ENCODE measurements around the gene ITGA6.

The ITGA6 gene

DNA sequence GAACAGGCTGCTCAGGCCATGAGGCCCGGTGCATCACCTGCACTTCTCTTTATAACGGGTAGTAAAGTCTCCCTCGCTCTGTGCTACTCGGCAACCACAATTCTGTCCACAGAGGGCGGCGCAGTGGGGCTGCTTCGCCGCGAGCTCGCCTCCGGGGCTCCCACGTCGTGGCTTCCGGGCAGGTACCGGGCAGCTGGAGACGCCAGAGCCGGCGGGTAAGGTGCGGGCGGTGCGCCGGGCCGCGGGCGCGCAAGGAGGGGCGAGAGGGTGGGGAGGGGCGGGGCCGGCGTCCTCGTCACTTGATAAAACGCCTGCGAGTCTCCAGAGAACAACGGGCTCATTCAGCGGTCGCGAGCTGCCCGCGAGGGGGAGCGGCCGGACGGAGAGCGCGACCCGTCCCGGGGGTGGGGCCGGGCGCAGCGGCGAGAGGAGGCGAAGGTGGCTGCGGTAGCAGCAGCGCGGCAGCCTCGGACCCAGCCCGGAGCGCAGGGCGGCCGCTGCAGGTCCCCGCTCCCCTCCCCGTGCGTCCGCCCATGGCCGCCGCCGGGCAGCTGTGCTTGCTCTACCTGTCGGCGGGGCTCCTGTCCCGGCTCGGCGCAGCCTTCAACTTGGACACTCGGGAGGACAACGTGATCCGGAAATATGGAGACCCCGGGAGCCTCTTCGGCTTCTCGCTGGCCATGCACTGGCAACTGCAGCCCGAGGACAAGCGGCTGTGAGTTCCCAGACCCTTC lies at the start of gene ITGA6:
TSS of gene ITGA6 (plus strand) at position 331 of the 734 bp plus-strand sequence.
- DNase-seq: peak; percentile 45

DNA sequence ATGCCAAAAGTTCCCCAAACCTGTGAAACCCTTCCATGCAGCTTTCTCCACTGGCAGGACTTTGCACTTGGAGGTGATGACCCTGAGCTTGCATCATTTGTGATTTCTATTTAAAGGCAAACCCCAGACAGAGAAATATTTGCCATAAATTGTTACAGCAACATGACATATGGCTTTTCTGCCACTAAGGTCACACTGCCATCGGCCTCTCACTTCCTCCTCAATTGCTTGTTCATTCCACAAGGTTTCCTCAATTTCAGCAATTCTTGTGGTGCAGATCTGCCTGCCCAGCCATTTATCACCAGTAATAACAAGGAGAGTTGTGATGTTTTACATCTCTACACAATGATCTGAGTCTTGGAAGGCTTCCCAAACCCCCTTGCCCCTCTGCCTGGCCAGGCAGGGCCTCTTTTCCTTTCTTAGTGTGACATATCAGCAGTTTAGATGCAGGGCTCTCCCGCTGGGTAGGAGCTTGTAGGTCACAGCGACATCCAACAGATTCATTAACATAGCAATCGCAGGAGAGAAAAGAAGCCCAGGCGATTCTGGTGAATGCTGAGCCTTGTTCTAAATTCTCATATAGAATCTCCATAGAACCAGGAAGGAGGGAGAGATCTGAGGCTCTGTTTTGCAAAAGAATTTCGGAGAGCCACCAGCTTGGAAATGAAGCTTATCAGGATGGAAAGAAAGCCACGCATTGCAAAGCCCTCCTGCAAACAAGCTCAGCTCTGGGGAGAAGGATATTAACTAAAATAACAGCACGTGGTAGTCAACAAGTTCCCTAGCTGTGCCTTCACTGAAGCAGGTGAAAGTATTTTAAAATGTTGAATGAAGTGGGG lies 46.7 kb upstream of the ITGA6 start:
- no peak for DNase-seq

DNA sequence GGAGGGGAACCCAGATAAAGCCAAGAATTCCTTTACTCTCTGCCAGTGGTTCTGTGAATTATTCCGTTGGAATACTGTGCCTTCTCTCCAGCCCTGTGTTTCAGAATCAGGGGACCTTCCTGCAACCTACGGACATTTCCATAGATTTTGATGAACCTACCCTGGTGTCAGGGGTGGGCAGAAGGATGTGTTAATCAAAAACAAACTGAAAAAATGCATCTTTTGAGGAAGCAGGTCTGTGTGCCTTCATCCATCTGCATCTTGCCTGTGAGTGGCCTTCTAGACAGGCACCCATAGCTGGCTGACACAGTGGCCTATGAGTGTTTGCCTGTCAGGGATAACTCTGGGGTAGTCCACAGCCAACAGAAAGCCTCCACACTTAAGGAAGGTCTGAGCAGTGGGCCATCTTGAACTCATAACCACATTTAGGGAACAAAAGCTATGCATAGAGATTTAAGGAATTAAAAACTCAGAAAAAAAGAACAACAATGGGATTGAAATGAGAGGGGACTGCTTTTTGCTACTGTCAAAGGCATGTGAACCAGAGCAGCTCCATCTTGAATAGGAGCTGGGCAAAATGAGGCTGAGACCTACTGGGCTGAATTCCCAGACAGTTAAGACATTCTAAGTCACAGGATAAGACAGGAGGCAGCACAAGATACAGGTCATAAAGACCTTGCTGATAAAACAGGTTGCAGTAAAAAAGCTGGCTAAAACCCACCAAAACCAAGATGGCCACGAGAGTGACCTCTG lies 45.9 kb upstream of the ITGA6 start:
- DNase-seq: no peak

DNA sequence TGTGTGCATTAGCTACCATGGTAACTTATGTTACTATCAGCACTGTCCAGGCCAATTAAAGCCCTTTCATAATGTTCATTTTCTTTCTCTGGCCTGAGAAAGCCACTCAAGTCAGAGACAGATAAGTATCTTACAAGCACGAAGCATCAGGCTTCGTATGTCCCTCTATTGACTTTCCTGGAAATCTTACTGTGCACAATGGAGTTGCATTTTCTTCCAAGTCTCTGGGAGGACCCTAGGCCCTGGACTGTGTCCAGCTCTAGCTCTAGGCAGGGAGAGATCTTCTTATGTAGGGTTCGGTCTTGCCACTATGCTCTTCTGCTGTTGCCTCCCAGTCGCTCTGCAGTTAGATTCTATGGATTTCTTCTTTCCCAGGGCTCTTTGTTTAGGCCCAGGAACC lies 40.0 kb upstream of the ITGA6 start:
- no peak for DNase-seq

DNA sequence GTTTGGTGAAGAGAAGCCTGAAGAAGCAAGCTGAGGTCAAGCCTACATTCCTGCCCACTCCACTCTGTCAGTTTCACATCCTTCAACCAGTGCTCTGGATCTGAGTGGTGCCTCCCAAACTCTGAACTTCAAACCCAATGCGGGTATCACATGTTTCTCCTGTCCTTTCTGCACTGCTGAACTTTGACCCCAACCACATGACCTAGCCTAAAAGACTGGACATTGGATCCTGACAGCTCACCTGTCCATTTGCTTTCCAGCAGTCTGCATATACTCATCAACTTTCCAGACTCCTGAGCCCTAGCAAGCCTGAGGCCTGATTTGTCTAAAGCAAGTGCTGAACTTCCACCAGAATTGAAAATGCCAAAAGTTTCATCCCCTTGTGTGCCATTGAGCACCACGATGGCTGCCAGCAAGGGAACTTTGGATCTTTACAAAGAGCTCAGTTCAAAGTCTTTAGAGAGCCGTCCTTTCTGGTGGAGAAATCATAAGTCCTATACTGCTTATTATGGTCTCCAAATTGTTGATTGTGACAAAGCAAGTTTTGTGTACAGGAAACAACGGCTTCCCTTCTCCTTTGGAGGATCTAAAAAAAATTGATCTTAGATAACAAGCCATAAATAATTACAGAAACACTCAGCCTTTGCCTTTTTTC lies 37.6 kb upstream of the ITGA6 start:
- DNase-seq: no peak

DNA sequence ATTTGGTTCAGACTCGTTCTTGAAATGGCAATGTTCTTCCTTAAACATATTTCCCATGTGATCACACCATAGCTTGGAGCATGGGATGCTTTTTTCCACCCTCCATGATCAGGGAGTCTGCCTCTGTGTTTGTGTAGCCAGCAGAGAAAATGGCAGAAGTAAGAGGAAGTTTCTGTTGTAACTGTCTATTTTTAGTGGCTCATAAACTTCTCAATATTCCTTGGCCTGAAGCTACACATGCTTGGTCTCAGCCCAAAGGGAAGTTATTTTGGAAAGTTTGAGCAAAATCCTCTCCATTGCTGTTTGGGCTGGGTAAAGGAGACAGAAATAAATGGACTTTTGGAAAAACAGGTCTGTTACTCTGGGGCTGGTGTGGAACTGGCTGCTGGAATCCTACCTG lies 33.4 kb upstream of the ITGA6 start:
- DNase-seq: no peak

DNA sequence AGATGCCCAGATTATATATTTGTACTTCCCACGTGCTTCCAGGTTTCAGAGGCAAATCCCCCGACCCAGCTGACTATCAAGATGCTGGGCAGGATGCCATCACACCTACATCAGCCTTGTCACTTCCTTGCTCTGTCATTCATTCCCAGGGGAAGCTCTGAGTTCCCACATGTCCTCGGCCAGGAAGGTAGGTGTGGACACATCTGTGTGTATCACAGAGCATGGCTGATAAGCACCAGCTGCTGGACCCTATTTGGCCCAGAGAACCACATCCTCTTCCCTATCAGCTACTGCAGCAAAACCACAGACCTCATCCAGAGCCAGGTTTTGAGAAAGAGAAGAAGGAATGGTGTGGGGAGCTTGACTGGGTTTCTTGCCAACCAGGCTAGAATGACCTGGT lies 31.9 kb upstream of the ITGA6 start:
- no peak for DNase-seq

GRCh38 chr2:172397148-172397834 lies 30.1 kb upstream of the ITGA6 start:
- DNase-seq: no peak

DNA sequence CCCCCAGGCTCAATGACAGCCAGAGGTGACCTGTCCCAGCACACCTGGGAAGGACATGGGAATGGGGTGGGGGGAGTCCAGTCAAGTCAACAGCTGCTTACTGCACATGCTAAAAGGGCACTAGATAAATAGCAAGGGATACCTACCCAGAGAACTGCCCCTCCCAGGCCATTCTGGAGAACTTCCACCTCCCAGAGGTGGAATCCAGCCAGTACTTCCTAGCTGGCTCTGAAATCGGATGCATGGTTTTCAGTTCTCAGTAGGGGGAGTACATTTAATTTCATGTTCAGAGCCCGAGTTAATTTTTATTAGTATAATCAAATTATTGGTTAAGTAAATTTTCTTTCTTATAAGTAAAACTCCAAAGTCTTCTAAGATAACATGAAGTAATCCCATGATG lies 28.9 kb upstream of the ITGA6 start:
- DNase-seq: no peak

DNA sequence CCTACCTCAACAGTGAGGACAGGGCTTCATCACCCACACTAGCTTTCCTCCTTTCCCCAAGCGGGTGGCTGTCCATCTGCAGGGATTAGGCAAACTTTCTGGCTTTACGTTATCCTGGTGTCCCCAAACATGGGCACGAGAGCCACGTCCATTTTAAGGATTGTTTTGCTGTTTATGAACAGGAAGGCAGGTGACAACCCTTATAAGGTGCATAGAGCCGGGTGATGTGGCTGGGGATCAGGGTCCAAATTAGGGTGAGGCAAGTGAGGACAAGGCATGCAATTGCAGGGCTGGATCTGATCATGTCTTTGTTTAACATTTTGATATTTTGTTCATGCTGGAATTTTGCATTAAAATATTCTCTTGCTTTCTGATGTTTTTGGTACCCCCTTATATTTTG lies 27.6 kb upstream of the ITGA6 start:
- no peak for DNase-seq

- no peak for DNase-seq
These were observed 25.2 kb upstream of the ITGA6 start for GRCh38 chr2:172402198-172402597.

DNA sequence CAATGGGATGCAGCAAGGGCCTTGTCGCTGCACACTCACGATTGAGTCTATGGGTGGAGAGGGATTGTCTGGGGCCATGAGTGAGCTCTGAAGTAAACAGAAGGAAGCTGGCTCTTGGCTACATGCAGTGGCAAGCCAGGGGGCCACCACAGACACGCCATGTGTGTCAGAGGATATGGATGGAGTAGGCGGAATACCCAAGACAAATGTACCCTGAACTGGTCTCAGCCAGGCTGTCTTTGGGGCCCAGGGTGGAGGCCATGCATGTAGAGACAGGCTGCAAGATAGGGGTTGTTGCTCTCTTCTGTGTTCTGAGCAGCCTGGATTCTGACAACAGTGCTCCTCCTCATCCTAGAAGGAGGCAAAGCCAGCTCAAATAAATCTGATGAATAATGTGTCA lies 24.0 kb upstream of the ITGA6 start:
- DNase-seq: no peak

DNA sequence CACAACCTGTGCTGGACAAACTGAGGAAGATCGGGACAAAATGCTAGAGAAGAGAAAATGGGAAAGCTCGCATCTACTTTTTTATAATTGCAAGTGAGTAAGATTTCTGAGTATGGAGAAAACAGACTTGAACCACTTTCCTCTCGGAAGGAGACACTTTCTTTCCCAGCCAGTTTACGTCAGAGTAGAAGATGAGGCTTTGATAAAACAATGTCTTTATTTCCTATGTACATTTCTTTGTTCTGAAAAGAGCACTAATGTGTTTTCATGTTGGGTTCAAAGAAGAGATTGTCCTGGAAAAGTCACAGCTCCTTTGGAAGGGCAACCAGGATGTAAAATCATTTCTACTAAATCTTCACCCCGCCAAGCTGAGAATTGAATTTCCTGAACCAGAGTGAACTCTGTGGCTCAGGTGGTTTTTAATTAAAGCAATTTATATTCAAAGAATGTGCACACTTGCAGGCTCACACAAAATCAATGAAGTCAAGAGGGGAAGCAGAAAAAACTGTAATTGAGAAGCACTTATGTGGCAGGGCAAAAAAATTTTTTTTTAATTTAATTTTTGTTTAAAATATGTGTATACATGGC lies 23.4 kb upstream of the ITGA6 start:
- no peak for DNase-seq

- DNase-seq: peak; percentile 48
These were observed 22.6 kb upstream of the ITGA6 start for GRCh38 chr2:172404824-172405223.

DNA sequence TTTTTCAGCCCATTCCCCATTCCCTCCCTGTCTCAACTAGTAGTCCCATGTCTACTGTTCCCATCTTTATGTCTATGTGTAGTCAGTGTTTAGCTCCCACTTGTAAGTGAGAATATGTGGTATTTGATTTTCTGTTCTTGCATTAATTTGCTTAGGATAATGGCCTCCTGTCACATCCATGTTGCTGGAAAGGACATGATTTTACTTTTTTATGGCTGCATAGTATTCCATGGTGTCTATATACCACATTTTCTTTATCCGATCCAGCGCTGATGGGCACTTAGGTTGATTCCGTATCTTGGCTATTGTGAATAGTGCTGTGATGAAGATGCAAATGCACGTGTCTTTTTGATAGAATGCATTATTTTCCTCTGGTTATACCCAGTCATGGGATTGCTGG lies 21.7 kb upstream of the ITGA6 start:
- no peak for DNase-seq

GRCh38 chr2:172408143-172408766 lies 19.1 kb upstream of the ITGA6 start:
- DNase-seq: no peak

GRCh38 chr2:172409042-172409441 lies 18.3 kb upstream of the ITGA6 start:
- DNase-seq: no peak

DNA sequence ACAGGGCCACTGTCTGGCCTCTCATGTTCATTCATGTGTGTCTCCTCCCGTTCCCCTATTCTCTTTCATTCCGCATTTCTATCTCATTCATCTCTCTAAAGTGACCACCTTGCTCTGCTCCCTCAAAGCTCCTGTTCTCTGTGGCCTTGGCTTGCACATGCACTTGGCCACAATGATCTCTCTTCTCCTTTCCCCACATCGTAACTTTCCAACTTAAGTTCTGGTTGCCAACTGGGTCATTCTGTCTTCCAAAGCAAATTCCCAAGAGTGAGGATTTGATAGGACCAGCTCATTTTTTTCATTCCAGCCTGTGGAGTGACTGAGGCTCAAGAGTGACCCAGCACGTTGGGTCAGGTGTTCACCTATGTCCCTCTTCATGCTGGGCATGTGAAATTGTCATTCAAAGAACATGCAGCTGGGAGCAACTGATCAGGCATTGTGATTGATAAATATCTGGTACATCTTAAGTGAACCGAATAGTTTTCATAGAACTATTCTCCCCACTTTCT lies 14.3 kb upstream of the ITGA6 start:
- DNase-seq: no peak

DNA sequence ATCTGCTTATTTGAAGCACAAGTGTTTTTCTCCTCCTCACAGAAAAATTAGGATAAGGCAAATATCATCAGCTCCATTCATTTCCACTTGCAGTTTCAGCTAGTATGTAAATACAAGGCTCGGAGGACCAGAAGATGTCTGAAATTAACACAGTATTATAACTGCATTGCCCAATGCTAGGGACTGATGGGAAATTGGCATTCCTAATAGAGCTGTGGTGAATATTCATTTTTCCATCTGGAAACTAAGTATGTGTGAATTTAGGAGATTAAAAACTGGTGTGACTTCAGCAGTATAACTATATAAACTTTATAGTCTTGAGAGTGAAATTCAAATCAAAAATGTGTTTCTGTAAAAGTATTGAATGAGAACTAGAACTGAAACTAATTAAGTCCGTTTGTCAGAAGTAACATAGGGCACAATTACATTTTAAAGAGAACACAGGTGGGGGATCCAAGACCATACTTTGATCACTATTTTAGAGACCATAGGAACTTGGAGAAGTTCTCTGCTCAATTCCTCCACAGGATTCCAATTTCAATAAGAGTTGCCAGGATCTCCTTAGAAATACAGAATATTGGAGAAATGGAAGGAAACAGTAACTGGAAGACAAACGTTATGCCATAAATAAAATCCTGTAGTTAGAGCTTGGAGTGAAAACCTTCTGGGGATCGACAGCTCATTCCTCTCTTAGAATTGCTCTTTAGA lies 12.1 kb upstream of the ITGA6 start:
- DNase-seq: no peak

DNA sequence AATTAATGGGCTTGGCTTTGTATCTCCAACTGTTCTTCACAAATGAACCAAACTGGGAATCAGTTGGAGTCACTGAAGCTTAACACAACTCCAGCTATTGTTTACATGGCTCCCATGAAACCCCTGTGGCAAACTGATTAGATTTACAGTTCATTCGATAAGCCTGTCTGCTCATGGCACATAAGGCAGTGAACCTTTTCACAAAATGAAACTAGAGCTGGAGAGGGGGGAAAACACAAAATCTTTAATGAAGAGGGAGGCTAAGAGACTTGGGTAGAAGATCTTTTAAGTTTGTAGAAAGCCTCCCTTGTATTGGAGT lies 11.6 kb upstream of the ITGA6 start:
- no peak for DNase-seq
